Motor neuron (in vitro differentiated cells): ENCODE results near the gene PIK3R6. TPM values are rescaled to one million over a fixed set of nuclear protein-coding genes. Genes with fewer than 3 reads are reported as not detected.

Experiments used
- ATAC-seq, 8 experiments: fragments of 200-7000 bp; cut with Tn5 transposase; replicated peaks in 6 of 8; 2 replicates each; pipeline ENCODE4 v1.8.0; 2021; ENCODE audit warnings: mild to moderate bottlenecking in 8 of 8, moderate library complexity in 8 of 8
- H3K27ac ChIP-seq, 2 donors: fragments of 250-450 bp; sonication (Bioruptor Pico); 2 replicates each; pipeline ENCODE4 v1.9.0; 2021; ENCODE audit warnings: antibody characterized with exemption in 2 of 2, mild to moderate bottlenecking in 2 of 2, moderate library complexity in 1 of 2
- H3K4me1 ChIP-seq, 2 donors: fragments of 250-450 bp; sonication (Bioruptor Pico); replicated peaks in 1 of 2; 2 replicates each; pipeline ENCODE4 v1.6.1; 2021; ENCODE audit warnings: antibody characterized with exemption in 2 of 2, mild to moderate bottlenecking in 2 of 2, moderate library complexity in 1 of 2
- H3K4me3 ChIP-seq, 5 donors: fragments of 250-450 bp; sonication (Bioruptor Pico); 2 replicates each; pipeline ENCODE4 v1.9.0; 2021; ENCODE audit warnings: antibody characterized with exemption in 5 of 5, mild to moderate bottlenecking in 5 of 5, moderate library complexity in 4 of 5
- WGBS, 10 experiments: fragments of 450-650 bp; shearing (Covaris generic); methylation state at CpG; one replicate each; pipeline ENCODE4 v1.0.0; 2022; 5-methylcytosine and 5-hydroxymethylcytosine counted together
- in situ Hi-C, 9 experiments: fragments of 400-800 bp; cut with MboI; loops; one replicate each; pipeline ENCODE4 v1.15.0; 2021; ENCODE audit warnings: low sequenced_read_pairs in 9 of 9, low pct_unique_long_range_greater_than_20kb in 2 of 9; ENCODE audit not compliant: unreplicated experiment in 9 of 9
- total RNA-seq, 8 experiments: library from RNA; unstranded; fragments of 300-600 nt; gene quantifications; 2 replicates each; pipeline versions ENCODE4 v1.2.3 to v1.2.4, GENCODE V29; 2022

Gene PIK3R6
- total RNA-seq, 8 experiments from 2014 or later, result 0.04 to 0.19 (median 0.14) TPM; not detected in 5

DNA sequence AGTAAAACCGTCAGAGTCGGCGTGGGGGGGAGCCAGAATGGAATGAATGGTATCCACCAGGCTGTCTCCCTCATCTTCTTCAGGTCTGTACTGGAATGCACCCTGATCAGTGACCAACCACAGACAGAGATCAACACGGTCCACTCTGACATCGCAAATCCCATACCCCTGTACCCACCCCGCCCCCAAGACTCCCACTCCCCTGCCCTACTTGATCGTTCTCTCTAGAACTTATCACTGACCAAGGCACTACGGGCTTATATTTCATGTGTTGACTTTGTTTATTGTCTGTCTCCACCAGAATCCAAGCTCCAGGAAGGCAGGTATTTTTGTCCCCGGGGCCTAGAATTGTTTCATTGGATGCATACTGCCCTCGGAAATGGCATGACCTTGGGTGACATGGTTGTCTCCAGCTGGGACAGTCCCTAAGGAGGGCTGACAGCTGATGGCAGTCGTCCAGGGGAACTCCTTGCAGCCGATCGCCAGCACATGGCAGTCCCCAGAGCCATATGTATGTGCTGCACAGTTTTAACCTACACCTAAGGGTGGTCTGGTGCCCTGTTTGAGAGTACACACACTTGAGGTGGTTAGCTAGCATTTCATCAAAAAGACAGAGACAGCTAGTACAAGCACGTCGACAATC lies 67.8 kb downstream of the PIK3R6 start:
- 17 to 90% (median 67%) methylated on average over 1 to 7 of the region's 15 CpGs; no CpG with 5 or more reads in 4 of the 10 experiments for WGBS, 10 experiments
- no peak overlapping the region for H3K4me3 ChIP-seq
- in situ Hi-C loops, result loop anchor here in 5 of 9 experiments (25.0 kb wide), 3 partner anchors 88 to 712 kb away; partner anchors contain the start of gene ALOX12B (in 2 of the 5)

DNA sequence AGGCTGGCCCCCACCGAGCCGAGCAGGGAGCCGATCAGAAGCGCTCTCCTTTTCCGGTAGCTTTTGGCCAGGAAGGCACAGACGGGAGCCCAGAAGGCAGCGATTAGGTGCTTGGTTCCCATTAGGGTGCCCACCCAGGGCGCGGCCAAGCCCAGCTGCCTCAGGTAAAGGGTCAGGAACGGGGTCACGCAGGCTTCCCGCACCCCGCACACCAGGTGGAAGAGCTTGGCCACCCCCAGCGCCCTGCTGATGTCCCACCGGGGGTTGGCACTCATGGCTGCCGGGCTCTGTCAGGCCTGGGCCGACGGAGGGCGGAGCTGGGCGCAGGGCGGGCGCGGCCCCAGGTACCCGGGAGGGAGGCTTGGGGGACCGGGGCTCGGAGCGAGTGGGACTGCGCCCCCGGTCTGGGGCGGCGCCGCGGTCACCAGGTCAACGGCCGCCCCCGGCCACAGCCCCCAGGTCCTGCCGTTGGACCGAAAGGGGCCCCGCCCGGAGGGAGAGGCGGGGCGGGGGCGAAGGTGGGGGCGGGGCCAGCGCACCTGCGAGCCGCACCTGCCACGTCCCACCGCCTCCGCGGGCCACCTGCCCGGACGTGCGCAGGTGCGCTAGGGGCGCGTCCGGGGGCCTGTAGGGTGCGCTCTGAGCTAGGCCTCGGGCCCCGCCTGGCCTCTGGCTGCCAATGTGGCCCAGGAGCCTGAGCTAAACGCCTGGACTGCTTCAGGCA lies 68.5 kb downstream of the PIK3R6 start, which contains the start of gene MFSD6L:
MFSD6L (minus strand) TSS at position 520 of the 724 bp plus-strand sequence; CDS start at position 275, 245 bp downstream.
- 17 to 37% (median 30%) methylated on average over 2 to 6 of the region's 62 CpGs; no CpG with 5 or more reads in 7 of the 10 experiments for WGBS, 10 experiments
- H3K27ac ChIP-seq, result no peak within 1 kb of the TSS
- ATAC-seq, result peak in 2 of 8 experiments; percentile 51 to 53

More for the DNA sequence above, 67.8 kb downstream of the PIK3R6 start:
- H3K27ac ChIP-seq, result no peak overlapping the region
- ATAC-seq, result no peak
- H3K4me1 ChIP-seq, result no peaks in the 10 kb centered on the region

DNA sequence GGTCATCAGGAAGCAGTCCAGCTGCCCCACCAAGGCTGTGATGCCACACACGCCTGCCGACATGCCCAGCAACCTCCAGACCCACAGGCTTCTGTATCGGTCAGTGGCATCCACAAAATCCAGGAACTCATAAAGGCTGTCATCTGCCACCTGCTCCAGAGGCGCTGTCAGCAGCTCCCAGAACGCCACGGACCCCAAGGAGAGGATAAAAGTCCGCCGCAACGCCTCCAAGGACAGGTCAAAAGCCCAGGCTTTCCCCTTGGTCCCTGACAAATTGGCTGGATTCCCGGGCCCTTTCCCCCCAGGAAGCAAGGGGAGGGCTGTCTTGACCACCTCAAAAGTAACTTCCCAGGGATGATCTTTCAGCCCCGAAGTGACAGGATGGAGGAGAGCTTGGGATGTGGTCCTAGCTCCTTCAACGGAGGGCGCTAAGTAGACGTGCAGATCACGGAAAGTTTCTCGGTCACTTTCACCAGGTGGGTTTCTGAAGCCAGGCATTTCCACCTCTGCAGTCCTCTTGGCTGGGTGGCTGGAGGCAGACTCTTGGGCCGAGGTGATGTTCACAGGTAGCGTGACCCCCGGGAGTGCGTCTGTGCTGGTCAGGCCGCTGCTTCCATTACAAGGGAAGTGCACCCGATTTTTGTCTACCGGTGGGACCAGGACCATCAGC lies 69.2 kb downstream of the PIK3R6 start:
- Histone ChIP-seq H3K4me3 (no peak overlapping the region), H3K4me1 (no peaks in the 10 kb centered on the region), H3K27ac (no peak overlapping the region)
- 40 to 92% (median 70%) methylated on average over 1 to 6 of the region's 23 CpGs; no CpG with 5 or more reads in 2 of the 10 experiments for WGBS, 10 experiments
- ATAC-seq, result no peak
- in situ Hi-C loops, result loop anchor here in 5 of 9 experiments (25.0 kb wide), 3 partner anchors 89 to 711 kb away; partner anchors contain the start of gene ALOX12B (in 2 of the 5)

More for the DNA sequence above, 68.5 kb downstream of the PIK3R6 start, which contains the start of gene MFSD6L:
- in situ Hi-C loops, result loop anchor here in 5 of 9 experiments (25.0 kb wide), 3 partner anchors 88 to 712 kb away; partner anchors contain the start of gene ALOX12B (in 2 of the 5)
- H3K4me1 ChIP-seq, result no peaks in the 10 kb centered on the region
- no peak within 1 kb of the TSS for H3K4me3 ChIP-seq

DNA sequence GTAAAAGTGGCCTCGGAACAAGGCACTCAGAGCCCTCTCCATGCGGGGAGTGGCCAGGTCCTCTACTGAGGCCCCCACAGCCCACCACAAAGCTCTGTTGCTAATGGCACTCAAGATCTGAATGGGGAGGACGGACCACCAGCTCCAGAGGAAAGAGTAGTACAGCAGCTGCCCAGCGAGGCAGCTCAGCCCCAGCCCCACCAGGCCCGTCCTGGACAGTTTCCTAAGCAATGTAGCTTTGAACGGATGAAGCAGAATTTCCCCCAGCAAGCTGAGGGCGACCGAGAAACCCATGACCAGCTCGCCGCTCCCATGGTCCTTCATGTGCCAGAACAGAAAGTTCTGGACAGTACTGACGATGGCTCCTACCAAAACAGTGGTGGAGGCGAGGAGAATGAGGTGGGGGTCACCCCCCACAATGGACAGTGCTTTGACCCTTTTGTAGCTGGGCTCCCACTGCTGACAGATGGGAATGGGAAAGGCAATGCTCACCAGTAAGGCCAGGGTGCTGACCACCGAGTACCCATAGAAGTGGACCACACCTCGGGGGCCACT lies 69.8 kb downstream of the PIK3R6 start:
- Histone ChIP-seq H3K4me1 (no peaks in the 10 kb centered on the region), H3K4me3 (no peak overlapping the region), H3K27ac (no peak overlapping the region)
- WGBS, 10 experiments, result 17 to 80% (median 46%) methylated on average over 1 to 5 of the region's 14 CpGs; no CpG with 5 or more reads in 6 of the 10 experiments
- ATAC-seq, result no peak
- in situ Hi-C loops, result loop anchor here in 5 of 9 experiments (25.0 kb wide), 3 partner anchors 90 to 710 kb away; partner anchors contain the start of gene ALOX12B (in 2 of the 5)

DNA sequence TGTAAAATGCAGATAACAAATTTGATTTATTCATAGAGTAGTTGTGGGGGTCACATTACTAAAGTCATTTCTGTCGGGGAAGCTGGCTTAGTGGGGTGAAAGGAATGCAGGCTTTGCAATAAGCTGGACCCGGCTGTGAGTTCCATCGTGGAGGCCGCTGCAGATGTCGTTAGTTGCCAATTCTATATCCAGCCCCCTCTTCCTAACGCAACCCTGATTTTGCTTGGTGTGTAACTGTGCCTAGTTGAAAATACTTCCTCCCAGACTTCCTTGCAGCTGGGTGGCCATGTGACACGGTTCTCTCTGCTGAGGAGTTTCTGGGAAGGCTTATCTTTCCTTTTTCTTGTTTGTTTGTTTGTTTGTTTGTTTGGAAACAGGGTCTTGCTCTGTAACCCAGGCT lies 72.8 kb downstream of the PIK3R6 start:
- Histone ChIP-seq H3K4me1 (no peaks in the 10 kb centered on the region), H3K27ac (no peak overlapping the region), H3K4me3 (no peak overlapping the region)
- ATAC-seq, result no peak
- 0 to 80% (median 70%) methylated on average over 1 to 7 of the region's 7 CpGs; no CpG with 5 or more reads in 2 of the 10 experiments for WGBS, 10 experiments
- in situ Hi-C loops, result loop anchor here in 5 of 9 experiments (25.0 kb wide), 3 partner anchors 93 to 707 kb away; partner anchors contain the start of gene ALOX12B (in 2 of the 5)

DNA sequence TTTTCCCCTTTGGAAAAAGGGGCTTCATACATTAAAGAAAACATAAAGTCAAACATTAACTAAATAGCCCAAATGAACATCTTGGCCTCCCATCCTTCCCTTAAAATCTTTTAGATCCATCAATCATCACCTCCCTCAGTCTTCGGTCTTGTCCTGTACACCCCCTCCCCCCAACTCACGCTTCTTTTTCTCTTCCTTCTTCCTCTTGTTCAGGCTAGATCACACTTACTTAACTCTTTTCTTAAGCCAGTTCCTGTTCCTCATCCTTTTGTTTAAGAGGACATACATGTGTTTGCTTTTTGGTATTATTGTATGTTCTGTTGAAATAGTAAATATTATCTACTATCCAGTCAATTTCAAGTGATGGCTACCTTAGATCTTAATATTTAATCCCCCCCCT lies 73.8 kb downstream of the PIK3R6 start:
- in situ Hi-C loops, result loop anchor here in 5 of 9 experiments (25.0 kb wide), 3 partner anchors 94 to 706 kb away; partner anchors contain the start of gene ALOX12B (in 2 of the 5)
- no peak overlapping the region for H3K4me3 ChIP-seq
- ATAC-seq, result no peak
- H3K4me1 ChIP-seq, result no peaks in the 10 kb centered on the region
- H3K27ac ChIP-seq, result no peak overlapping the region
- WGBS, 10 experiments, result 54 to 100% (median 61%) methylated on average over 1 to 2 of the region's 2 CpGs; no CpG with 5 or more reads in 2 of the 10 experiments

DNA sequence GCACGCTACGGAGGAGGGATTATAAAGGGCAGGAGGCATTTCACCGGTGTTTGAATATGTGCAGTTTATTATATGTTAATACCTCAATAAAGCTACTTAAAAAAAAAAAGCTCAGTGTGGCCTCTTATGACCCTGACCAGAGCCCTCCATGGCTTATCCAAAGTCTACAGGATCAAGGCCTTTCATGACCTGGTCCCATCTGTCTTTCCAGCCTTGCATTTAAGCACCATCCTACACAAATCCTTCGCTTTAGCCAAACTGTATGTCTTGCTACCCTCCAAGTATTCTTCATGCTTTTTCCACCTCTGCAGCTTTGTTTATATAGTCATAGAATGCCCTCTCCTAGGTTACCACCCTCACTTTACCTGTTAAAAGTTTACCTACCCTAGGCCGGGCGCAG lies 74.8 kb downstream of the PIK3R6 start:
- H3K27ac ChIP-seq, result no peak overlapping the region
- no peak for ATAC-seq
- in situ Hi-C loops, result loop anchor here in 5 of 9 experiments (25.0 kb wide), 3 partner anchors 95 to 705 kb away; partner anchors contain the start of gene ALOX12B (in 2 of the 5)
- H3K4me3 ChIP-seq, result no peak overlapping the region
- 50 to 94% (median 75%) methylated on average over 1 to 3 of the region's 6 CpGs; no CpG with 5 or more reads in 5 of the 10 experiments for WGBS, 10 experiments
- H3K4me1 ChIP-seq, result no peaks in the 10 kb centered on the region

DNA sequence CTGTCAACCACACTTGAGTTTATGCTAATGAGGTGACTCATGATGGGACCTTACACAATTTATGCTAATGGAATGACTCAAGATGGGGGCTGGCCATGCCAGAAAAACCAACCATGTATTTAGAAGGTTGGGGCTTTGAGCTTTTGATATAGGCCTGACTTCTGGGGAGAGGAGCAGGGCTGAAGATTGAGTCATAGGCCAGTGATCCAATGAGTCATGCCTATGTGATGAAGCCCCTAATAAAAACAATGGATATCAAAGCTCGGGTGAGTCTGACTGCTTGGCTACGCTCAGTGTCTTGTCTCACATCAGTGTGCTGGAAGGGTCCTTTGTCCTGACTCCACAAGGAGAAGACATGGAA lies 75.6 kb downstream of the PIK3R6 start:
- ATAC-seq, result peak in 6 of 8 experiments; percentile 26 to 90 (median 68)
- 40 to 100% (median 68%) methylated on average over 1 to 2 of the region's 2 CpGs; no CpG with 5 or more reads in 5 of the 10 experiments for WGBS, 10 experiments
- Histone ChIP-seq H3K27ac (no peak overlapping the region), H3K4me3 (no peak overlapping the region), H3K4me1 (no peaks in the 10 kb centered on the region)
- in situ Hi-C loops, result loop anchor here in 5 of 9 experiments (25.0 kb wide), 3 partner anchors 95 to 705 kb away; partner anchors contain the start of gene ALOX12B (in 2 of the 5)

DNA sequence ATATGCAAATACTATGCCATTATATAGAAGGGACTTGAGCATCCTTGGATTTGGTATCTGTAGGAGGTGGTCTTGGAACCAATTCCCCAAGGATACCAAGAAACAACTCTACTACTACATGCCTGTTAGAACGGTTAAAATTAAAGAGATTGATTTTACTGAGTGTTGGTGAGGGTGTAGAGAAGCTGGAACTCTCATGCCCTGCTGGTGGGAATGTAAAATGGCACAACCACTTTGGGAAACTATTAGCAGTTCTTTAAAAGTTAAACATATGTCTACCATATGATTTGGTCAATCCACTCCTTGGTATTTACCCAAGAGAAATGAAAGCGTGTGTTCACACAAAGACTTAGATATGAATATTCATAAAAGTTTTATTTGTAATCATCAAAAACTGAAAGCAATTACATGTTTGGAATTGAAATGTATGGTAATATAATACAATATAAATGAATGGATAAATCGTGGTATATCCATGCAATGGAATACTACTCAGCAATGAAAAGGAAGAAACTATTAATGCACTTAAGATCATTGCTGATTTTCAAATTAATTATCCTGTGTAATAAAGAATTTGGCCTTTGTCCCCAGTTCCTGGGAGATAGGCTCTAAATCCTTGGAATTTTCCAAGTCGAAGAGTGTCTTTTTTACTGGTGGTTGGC lies 76.1 kb downstream of the PIK3R6 start:
- no peak for ATAC-seq
- in situ Hi-C loops, result loop anchor here in 5 of 9 experiments (25.0 kb wide), 3 partner anchors 96 to 704 kb away; partner anchors contain the start of gene ALOX12B (in 2 of the 5)
- H3K4me3 ChIP-seq, result no peak overlapping the region
- H3K27ac ChIP-seq, result no peak overlapping the region
- H3K4me1 ChIP-seq, result no peaks in the 10 kb centered on the region
- 45 to 100% (median 88%) methylated on average over 1 to 4 of the region's 4 CpGs for WGBS, 10 experiments

DNA sequence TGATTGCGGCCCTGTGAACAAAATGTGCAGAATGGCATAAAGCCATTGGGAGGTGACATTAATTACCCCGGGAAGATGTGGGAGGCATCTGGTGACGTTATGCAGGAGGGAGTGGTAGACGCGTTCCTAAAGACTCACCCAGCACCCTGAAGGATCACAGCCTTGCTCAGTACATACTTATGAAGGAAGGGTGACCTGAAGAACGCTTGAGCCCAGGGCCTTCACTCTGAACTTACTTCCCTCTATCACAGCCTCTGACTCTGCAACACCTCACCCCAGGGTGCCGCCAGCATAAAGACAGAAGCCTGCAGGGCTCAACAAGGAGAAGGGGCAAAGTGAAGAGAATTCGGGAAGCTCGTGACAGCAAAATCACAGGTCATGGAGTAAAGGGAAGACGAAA lies 77.7 kb downstream of the PIK3R6 start:
- H3K4me3 ChIP-seq, result no peak overlapping the region
- H3K4me1 ChIP-seq, result no peaks in the 10 kb centered on the region
- peak in 1 of 8 experiments; percentile 9 for ATAC-seq
- in situ Hi-C loops, result loop anchor here in 5 of 9 experiments (25.0 kb wide), 3 partner anchors 98 to 702 kb away; partner anchors contain the start of gene ALOX12B (in 2 of the 5)
- no peak overlapping the region for H3K27ac ChIP-seq
- WGBS, 10 experiments, result 8 to 57% (median 44%) methylated on average over 1 to 10 of the region's 10 CpGs; no CpG with 5 or more reads in 2 of the 10 experiments

DNA sequence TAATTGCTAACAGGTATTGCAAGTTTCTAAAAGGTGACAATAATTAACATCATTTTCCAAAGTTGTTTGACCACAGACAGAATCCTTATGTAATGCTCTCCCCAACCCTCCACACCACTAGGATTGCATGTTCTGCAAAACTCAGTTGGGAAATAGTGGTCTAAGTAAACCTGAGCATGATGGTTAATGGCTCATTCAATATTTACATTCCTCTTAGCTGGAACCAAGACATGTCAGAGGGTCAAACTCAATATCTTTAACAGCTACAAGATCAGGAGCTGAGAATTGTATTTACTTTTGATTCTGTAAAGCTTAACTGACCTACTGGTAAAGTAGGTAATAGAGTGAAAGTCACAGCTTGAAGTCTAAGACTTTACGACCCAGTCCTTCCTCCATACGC lies 78.5 kb downstream of the PIK3R6 start:
- Histone ChIP-seq H3K4me3 (no peak overlapping the region), H3K4me1 (no peaks in the 10 kb centered on the region), H3K27ac (no peak overlapping the region)
- in situ Hi-C loops, result loop anchor here in 5 of 9 experiments (25.0 kb wide), 3 partner anchors 98 to 702 kb away; partner anchors contain the start of gene ALOX12B (in 2 of the 5)
- peak in 1 of 8 experiments; percentile 53 for ATAC-seq
- WGBS, 10 experiments, result 60 to 100% (median 85%) methylated on average over 1 to 2 of the region's 2 CpGs; no CpG with 5 or more reads in 3 of the 10 experiments
